GM12874 (cell line): Measurements from ENCODE around the gene CAMK2B.

Experiments
- TF ChIP-seq, protein P1 (sequence below): IDR thresholded peaks from 2 replicates; pipeline ENCODE4 v1.5.1; 2011; ENCODE audit warnings: low read depth, mild to moderate bottlenecking, control low read depth, low read length, moderate library complexity; ENCODE audit not compliant: insufficient read depth

CAMK2B gene

DNA sequence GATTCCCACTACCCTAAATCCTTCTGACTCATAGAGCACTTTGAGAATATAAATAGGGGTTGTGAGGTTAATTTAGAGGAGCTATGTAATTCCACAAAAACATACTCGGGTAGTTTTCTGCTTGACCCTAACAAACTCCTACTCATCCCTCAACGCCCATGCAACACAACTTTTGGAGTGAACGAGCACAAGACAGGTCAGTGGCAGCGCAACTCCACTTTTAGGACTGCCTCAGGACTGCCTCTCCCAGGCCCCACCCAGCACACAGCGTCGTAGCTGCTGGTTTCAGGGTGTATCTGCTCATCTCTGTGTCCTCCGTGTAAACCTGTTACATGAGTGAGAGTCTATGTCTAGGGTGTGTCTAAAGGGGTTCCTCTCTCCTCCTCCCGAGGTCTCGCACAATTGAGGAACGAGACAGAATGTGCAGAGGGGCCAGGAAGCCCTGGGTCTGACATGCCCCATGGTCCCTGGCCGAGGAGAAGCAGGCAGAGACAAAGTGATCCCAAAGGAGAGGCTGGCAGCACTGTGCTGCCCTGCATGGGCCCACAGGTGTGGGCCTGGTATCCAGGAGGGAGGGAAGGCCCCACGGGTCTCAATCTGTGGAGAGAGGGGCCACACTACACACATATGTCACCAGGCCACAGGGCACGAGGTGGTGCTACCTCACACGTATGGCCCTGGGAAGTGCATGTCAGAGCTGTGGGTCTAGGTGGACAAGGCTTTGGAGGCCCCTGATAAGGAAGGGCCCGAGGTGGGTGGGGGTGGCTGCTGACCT lies 45.5 kb downstream of the CAMK2B start:
- TF ChIP-seq, protein P1, sequence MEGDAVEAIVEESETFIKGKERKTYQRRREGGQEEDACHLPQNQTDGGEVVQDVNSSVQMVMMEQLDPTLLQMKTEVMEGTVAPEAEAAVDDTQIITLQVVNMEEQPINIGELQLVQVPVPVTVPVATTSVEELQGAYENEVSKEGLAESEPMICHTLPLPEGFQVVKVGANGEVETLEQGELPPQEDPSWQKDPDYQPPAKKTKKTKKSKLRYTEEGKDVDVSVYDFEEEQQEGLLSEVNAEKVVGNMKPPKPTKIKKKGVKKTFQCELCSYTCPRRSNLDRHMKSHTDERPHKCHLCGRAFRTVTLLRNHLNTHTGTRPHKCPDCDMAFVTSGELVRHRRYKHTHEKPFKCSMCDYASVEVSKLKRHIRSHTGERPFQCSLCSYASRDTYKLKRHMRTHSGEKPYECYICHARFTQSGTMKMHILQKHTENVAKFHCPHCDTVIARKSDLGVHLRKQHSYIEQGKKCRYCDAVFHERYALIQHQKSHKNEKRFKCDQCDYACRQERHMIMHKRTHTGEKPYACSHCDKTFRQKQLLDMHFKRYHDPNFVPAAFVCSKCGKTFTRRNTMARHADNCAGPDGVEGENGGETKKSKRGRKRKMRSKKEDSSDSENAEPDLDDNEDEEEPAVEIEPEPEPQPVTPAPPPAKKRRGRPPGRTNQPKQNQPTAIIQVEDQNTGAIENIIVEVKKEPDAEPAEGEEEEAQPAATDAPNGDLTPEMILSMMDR = no peak

DNA sequence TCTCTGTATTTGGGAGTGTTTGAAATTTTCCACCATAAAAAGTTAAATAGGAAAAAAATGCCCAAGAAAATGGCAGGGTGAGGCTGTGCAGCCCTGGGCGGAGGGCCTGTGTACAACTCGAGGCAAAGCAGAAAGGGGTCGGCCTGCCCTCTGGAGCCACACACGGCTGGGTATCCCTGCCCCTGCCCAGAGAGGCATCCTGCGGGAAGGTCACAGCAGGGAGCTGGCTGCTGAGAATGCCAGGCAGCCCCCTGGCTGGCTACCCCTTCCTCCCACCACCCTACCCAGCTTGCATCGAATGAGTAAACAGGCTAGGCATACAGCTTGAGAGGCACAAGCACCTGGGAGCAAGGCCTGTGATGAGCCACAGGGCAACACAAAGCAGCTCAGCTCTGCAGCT lies 46.1 kb downstream of the CAMK2B start:
- TF ChIP-seq, protein P1 = no peak

DNA sequence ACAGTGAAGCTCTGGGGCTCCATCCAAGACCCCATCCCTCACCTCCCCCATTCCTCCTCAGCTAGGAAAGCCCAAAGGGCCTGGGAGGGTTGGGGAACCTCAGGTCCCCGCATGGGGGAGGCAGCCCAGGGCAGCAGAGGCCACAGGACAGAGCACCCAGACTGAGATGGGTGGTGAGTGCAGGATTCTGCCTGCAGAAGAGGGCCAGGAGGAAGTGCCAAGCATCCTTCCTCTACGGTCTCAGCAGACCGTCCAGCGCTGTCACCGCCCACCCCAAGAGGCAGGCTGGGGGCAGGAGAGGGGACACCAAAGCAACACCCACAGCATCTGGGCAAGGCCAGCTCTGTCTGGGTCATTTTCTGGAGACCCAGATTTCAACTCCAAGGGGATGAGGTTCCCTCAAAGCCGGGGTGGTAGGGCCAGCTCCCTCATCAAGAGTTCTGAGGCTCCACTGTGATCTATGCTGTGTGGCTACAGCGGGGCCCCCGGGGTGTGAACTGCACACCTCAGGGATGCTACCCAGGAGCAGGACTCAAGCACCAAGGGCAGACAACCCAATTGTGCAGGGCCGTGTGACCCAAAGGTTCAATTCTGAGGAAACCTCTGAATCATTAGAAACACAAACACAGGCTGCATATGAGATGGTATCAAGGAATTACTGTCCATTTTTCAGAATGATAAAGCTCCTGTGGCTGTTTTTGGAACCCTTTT lies 46.8 kb downstream of the CAMK2B start:
- TF ChIP-seq, protein P1 = no peak

DNA sequence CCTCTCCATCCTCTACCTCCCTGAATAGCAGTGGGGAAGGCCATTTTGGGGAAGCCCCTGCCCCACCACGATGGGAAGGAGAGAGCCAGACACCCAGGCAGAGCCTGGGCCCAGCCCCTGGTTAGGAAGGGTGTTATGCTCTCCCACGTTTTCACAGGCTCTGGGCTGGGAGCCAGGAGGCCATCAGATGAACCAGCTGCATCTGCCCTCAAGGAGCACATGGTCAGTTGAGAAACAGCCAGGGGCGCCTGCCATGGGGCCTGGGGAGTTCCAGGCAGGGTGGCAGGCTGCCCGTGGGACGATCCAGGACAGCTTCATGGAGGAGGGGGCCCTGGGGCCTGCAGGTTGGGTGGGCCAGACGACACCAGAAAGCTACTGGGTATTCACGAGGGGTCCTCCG lies 47.5 kb downstream of the CAMK2B start:
- TF ChIP-seq, protein P1 = no peak

DNA sequence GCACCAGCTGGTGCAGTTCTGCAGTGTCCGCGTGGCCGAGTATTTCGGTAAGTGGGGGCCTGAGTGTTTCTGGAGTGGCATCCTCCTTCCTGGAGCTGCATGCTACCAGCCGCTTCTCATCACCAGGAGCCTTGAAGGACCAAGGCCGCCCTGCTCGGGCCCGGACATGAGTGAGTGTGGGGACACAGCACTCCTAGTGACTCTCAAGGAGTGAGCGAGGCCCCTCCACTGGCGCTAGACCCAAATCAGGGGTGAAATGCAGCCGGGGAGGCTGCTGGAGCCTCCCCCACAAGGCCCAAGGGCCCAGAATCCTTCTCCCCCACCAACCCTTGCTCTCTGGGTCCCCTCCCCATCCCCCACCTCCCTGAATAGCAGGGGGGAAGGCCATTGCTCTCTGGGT lies 48.0 kb downstream of the CAMK2B start:
- TF ChIP-seq, protein P1 = no peak

DNA sequence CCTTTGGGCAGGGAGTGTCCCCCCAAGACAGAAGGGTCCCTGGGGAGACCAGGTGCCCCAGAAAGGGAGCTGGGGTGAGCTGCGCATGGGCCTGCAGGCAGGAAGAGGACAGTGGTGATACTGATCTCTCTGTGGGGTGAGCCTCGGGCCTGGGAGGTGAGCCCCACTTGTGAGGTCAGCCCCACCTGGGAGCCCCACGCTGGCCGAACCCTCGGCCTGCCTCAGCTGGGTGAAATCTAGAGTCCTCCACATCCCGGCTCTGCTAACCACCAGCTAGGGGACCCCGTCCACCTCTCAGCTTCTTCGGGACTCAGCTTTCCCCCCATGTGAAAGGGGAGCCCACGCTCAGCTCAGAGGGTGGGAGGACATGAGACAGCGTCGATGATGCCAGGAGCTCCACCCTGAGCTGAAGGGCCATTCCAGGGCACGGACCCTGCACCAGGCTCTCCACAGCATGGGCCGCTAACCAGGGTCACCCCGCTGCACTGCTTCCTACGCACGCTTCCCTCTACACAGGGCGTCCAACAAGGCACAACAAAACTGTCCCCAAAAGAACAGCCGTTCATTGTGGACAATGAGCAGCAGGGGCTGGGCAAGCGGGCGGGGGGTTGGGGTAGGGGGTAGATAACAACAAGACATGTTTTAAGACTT lies 48.7 kb downstream of the CAMK2B start:
- TF ChIP-seq, protein P1 = no peak

DNA sequence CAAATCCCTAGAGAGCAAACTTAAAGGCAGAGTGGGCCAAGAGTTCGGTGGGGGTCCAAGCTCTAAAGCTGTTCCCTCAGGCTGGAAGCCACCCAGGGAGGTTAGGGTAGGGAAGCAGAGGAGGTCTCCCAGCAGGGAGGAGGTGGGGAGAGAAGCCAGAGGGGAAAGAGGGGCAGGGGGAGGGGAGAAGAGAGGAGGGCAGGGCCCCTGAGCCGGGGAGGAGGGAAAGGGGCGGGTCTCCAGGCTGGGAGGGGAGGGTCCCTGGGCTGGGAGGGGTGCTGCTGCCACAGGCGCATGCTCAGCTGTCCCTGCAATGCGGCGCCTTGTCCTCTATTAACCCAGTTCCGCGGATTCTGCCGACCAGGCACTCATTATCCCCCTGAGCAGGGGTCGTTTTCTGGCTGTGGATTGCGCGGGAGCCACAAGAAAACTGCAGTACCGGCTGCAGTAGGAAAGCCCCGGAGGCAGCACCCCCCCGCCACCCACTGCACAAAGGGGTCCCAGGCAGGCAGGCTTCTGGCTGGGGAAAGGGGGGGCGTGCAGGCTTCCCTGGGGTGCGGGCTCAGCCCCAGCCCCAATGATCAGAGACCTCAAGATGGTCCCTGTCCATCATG lies 49.3 kb downstream of the CAMK2B start:
- TF ChIP-seq, protein P1 = no peak
